Measurements from ENCODE around the gene UBR1. TPM values are rescaled to one million over a fixed set of nuclear protein-coding genes. Genes with fewer than 3 reads are reported as not detected.

UBR1 gene
- polyA plus RNA-seq, 1 donor: 27.0 TPM

GRCh38 chr15:43106486-43106829, 620 bp upstream of the UBR1 start:
- no peak for DNase-seq

- DNase-seq: no peak
Observed at GRCh38 chr15:43105077-43105736, 631 bp downstream of the UBR1 start.

GRCh38 chr15:43104426-43104825, 1.4 kb downstream of the UBR1 start:
- DNase-seq: no peak

- no peak for DNase-seq
Observed at GRCh38 chr15:43103907-43104306, 1.9 kb downstream of the UBR1 start.

GRCh38 chr15:43102187-43102586, 3.7 kb downstream of the UBR1 start:
- DNase-seq: no peak

GRCh38 chr15:43100971-43101370, 4.9 kb downstream of the UBR1 start:
- no peak for DNase-seq

GRCh38 chr15:43099105-43099845, 6.6 kb downstream of the UBR1 start:
- DNase-seq: no peak

- DNase-seq: no peak
Observed at GRCh38 chr15:43096411-43096810, 9.4 kb downstream of the UBR1 start.

- DNase-seq: no peak
Observed at GRCh38 chr15:43095708-43096347, 10.0 kb downstream of the UBR1 start.

GRCh38 chr15:43095243-43095642, 10.6 kb downstream of the UBR1 start:
- no peak for DNase-seq

GRCh38 chr15:43094416-43095030, 11.3 kb downstream of the UBR1 start:
- no peak for DNase-seq

GRCh38 chr15:43093026-43093425, 12.8 kb downstream of the UBR1 start:
- no peak for DNase-seq

- DNase-seq: no peak
Observed at GRCh38 chr15:43091859-43092258, 14.0 kb downstream of the UBR1 start.

GRCh38 chr15:43086551-43086950, 19.3 kb downstream of the UBR1 start:
- DNase-seq: no peak

GRCh38 chr15:43085921-43086320, 19.9 kb downstream of the UBR1 start:
- DNase-seq: no peak

GRCh38 chr15:43082509-43082908, 23.3 kb downstream of the UBR1 start:
- no peak for DNase-seq

- DNase-seq: no peak
Observed at GRCh38 chr15:43081283-43081682, 24.6 kb downstream of the UBR1 start.

- no peak for DNase-seq
Observed at GRCh38 chr15:43071451-43071850, 34.4 kb downstream of the UBR1 start.

GRCh38 chr15:43070893-43071292, 34.9 kb downstream of the UBR1 start:
- no peak for DNase-seq

GRCh38 chr15:43070249-43070648, 35.6 kb downstream of the UBR1 start:
- no peak for DNase-seq

- no peak for DNase-seq
Observed at GRCh38 chr15:43067717-43068461, 37.9 kb downstream of the UBR1 start.

- no peak for DNase-seq
Observed at GRCh38 chr15:43056696-43057095, 49.1 kb downstream of the UBR1 start.

GRCh38 chr15:43052860-43053259, 53.0 kb downstream of the UBR1 start:
- no peak for DNase-seq
